Thoracic aorta (tissue), 2 donors: ENCODE data around the gene CPLX3. TPM values are rescaled to one million over a fixed set of nuclear protein-coding genes. Genes with fewer than 3 reads are reported as not detected.

Source experiments
- ATAC-seq: fragments of 150-250 bp; one replicate; pipeline ENCODE4 v1.8.0; 2017; ENCODE audit warnings: low read depth; ENCODE audit not compliant: insufficient number of reproducible peaks, low FRiP score
- DNase-seq: peaks from one replicate; pipeline ENCODE4 v3.0.0-alpha.2; 2020; ENCODE audit warnings: low spot score
- H3K27ac ChIP-seq, 2 donors: fragments of 200-600 bp; sonication (generic); 1 replicate in 1 of 2; 2 replicates in 1 of 2; pipeline ENCODE4 v1.5.1; 2016; ENCODE audit warnings: mild to moderate bottlenecking in 2 of 2, moderate library complexity in 2 of 2
- H3K27me3 ChIP-seq: fragments of 200-600 bp; sonication (generic); replicated peaks from 2 replicates; pipeline ENCODE4 v1.6.0; 2016; ENCODE audit warnings: mild to moderate bottlenecking; ENCODE audit not compliant: insufficient read depth
- H3K36me3 ChIP-seq: fragments of 200-600 bp; sonication (generic); one replicate; pipeline ENCODE4 v1.5.1; 2016
- H3K4me1 ChIP-seq, 2 donors: fragments of 200-600 bp; sonication (generic); 1 replicate in 1 of 2; 2 replicates in 1 of 2; pipeline versions ENCODE4 v1.5.1 to v1.6.0; 2016; ENCODE audit warnings: low read depth in 2 of 2, mild to moderate bottlenecking in 1 of 2; ENCODE audit not compliant: control insufficient read depth in 1 of 2
- H3K4me3 ChIP-seq: fragments of 200-600 bp; sonication (generic); 2 replicates; pipeline ENCODE4 v1.5.1; 2016; ENCODE audit warnings: mild to moderate bottlenecking
- H3K9me3 ChIP-seq: fragments of 200-600 bp; sonication (generic); 2 replicates; pipeline ENCODE4 v1.5.1; 2016
- CTCF ChIP-seq: fragments of 200-600 bp; sonication (generic); IDR thresholded peaks from one replicate; pipeline ENCODE4 v1.5.1; 2019; ENCODE audit warnings: antibody characterized with exemption
- total RNA-seq, 2 donors: library from RNA; depleted of rRNA; stranded (reverse); fragments of >200 nt; gene quantifications; one replicate each; pipeline versions ENCODE4 v1.1.0 to v1.2.3, GENCODE V29; 2016

The CPLX3 gene
- total RNA-seq, 2 donors from 2014 or later: not detected

GRCh38 chr15:74801311-74801997 is 25.0 kb upstream of the CPLX3 start:
- H3K27ac ChIP-seq: no peak overlapping the region
- peaks cover 21% of the 10 kb centered on the region for H3K36me3 ChIP-seq
- H3K4me3 ChIP-seq: no peak overlapping the region
- no peaks in the 10 kb centered on the region for H3K27me3 ChIP-seq
- ATAC-seq (no peak), DNase-seq (no peak)
- no peaks in the 10 kb centered on the region for H3K4me1 ChIP-seq
- no peak for TF ChIP-seq CTCF
- no peaks in the 10 kb centered on the region for H3K9me3 ChIP-seq

- ATAC-seq: no peak
- Histone ChIP-seq H3K4me1 (no peaks in the 10 kb centered on the region), H3K36me3 (peaks cover 21% of the 10 kb centered on the region), H3K9me3 (no peaks in the 10 kb centered on the region), H3K4me3 (no peak overlapping the region), H3K27me3 (no peaks in the 10 kb centered on the region), H3K27ac (no peak overlapping the region)
- DNase-seq: no peak
- no peak for TF ChIP-seq CTCF
Measured at GRCh38 chr15:74802290-74802689, 24.1 kb upstream of the CPLX3 start.

- no peaks in the 10 kb centered on the region for H3K4me1 ChIP-seq
- H3K27me3 ChIP-seq: no peaks in the 10 kb centered on the region
- no peak overlapping the region for H3K27ac ChIP-seq
- no peak for TF ChIP-seq CTCF
- H3K36me3 ChIP-seq: peaks cover 21% of the 10 kb centered on the region
- H3K4me3 ChIP-seq: no peak overlapping the region
- no peaks in the 10 kb centered on the region for H3K9me3 ChIP-seq
- ATAC-seq (no peak), DNase-seq (no peak)
Measured at GRCh38 chr15:74802862-74803447, 23.5 kb upstream of the CPLX3 start.

- Histone ChIP-seq H3K9me3 (no peaks in the 10 kb centered on the region), H3K4me1 (no peaks in the 10 kb centered on the region), H3K4me3 (no peak overlapping the region), H3K27ac (no peak overlapping the region), H3K27me3 (no peaks in the 10 kb centered on the region), H3K36me3 (peaks cover 19% of the 10 kb centered on the region)
- ATAC-seq: no peak
- TF ChIP-seq CTCF: no peak
- DNase-seq: no peak
Measured at GRCh38 chr15:74804935-74805334, 21.5 kb upstream of the CPLX3 start.

- no peak for ATAC-seq
- TF ChIP-seq CTCF: no peak
- peaks cover 7% of the 10 kb centered on the region for H3K36me3 ChIP-seq
- H3K9me3 ChIP-seq: no peaks in the 10 kb centered on the region
- no peak overlapping the region for H3K4me3 ChIP-seq
- no peaks in the 10 kb centered on the region for H3K27me3 ChIP-seq
- no peak for DNase-seq
- H3K4me1 ChIP-seq: no peaks in the 10 kb centered on the region
- no peak overlapping the region for H3K27ac ChIP-seq
Measured at GRCh38 chr15:74807282-74807681, 19.1 kb upstream of the CPLX3 start.
